WTC11 (cell line): Measurements from ENCODE around the gene ASB3. TPM values are rescaled to one million over a fixed set of nuclear protein-coding genes. Genes with fewer than 3 reads are reported as not detected.

Experiments
- ATAC-seq: fragments of 200-7000 bp; cut with Tn5 transposase; 2 replicates; pipeline ENCODE4 v1.10.0; 2021; ENCODE audit warnings: mild to moderate bottlenecking, moderate library complexity
- CTCF ChIA-PET: fragments of 300-600 bp; sonication (Branson Sonifier 250); formaldehyde crosslinking; loops from one replicate; lab custom pipeline; 2021; ENCODE audit warnings: antibody characterized with exemption; lab: Charles Lee
- POLR2A ChIA-PET: fragments of 350-600 bp; sonication (Branson Sonifier 250); formaldehyde crosslinking; loops from one replicate; lab custom pipeline; 2021; ENCODE audit warnings: antibody characterized with exemption; lab: Charles Lee
- DNase-seq: peaks from one replicate; pipeline ENCODE4 v3.0.0; 2021; ENCODE audit warnings: low spot score
- H3K27ac Mint-ChIP-seq: 2 replicates; pipeline ENCODE4 v1.8.0; 2021; ENCODE audit warnings: mixed read lengths
- H3K27me3 Mint-ChIP-seq: 2 replicates; pipeline ENCODE4 v1.8.0; 2021; ENCODE audit warnings: low read depth, mild to moderate bottlenecking, moderate library complexity, mixed read lengths
- H3K36me3 Mint-ChIP-seq: 2 replicates; pipeline ENCODE4 v1.8.0; 2021; ENCODE audit warnings: mixed read lengths
- H3K4me1 Mint-ChIP-seq: 2 replicates; pipeline ENCODE4 v1.8.0; 2022; ENCODE audit warnings: mixed read lengths
- H3K4me3 Mint-ChIP-seq: 2 replicates; pipeline ENCODE4 v1.8.0; 2021; ENCODE audit warnings: mild to moderate bottlenecking, moderate library complexity, mixed read lengths
- H3K9me3 Mint-ChIP-seq: 2 replicates; pipeline ENCODE4 v1.8.0; 2021; ENCODE audit warnings: mixed read lengths
- AR ChIP-seq: fragments of 250-450 bp; sonication (Bioruptor Pico); IDR thresholded peaks from 2 replicates; pipeline ENCODE4 v1.9.0; 2021; ENCODE audit warnings: mild to moderate bottlenecking
- ARID4B ChIP-seq: sonication (generic); formaldehyde crosslinking; IDR thresholded peaks from 2 replicates; pipeline ENCODE4 v1.8.0; 2023; ENCODE audit warnings: missing genetic modification reagents, mild to moderate bottlenecking, borderline replicate concordance
- ATF6 ChIP-seq: sonication (generic); formaldehyde crosslinking; IDR thresholded peaks from 2 replicates; pipeline ENCODE4 v1.8.1; 2023; ENCODE audit warnings: mild to moderate bottlenecking, missing genetic modification reagents
- E2F4 ChIP-seq: sonication (generic); formaldehyde crosslinking; IDR thresholded peaks from 2 replicates; pipeline ENCODE4 v1.8.1; 2022; ENCODE audit warnings: low read depth, mild to moderate bottlenecking, moderate library complexity, missing genetic modification reagents, borderline replicate concordance
- FOXJ3 ChIP-seq: sonication (generic); formaldehyde crosslinking; IDR thresholded peaks from 2 replicates; pipeline ENCODE4 v1.9.0; 2021; ENCODE audit warnings: missing genetic modification reagents, mild to moderate bottlenecking, borderline replicate concordance
- FOXK1 ChIP-seq: sonication (generic); formaldehyde crosslinking; IDR thresholded peaks from 2 replicates; pipeline ENCODE4 v1.8.0; 2022; ENCODE audit warnings: mild to moderate bottlenecking, moderate library complexity, missing genetic modification reagents
- HMGXB4 ChIP-seq: sonication (generic); formaldehyde crosslinking; IDR thresholded peaks from 2 replicates; pipeline ENCODE4 v1.8.1; 2023; ENCODE audit warnings: mild to moderate bottlenecking, moderate library complexity, missing genetic modification reagents
- JAZF1 ChIP-seq: fragments of 250-450 bp; sonication (Bioruptor Pico); IDR thresholded peaks from 2 replicates; pipeline ENCODE4 v1.9.0; 2021; ENCODE audit warnings: moderate library complexity, mild to moderate bottlenecking, inconsistent platforms
- NR3C1 ChIP-seq: sonication (generic); formaldehyde crosslinking; conservative IDR thresholded peaks from 2 replicates; pipeline ENCODE4 v1.8.1; 2023; ENCODE audit warnings: low read depth, mild to moderate bottlenecking, missing genetic modification reagents
- SP1 ChIP-seq: sonication (generic); formaldehyde crosslinking; conservative IDR thresholded peaks from 2 replicates; pipeline ENCODE4 v1.8.1; 2022; ENCODE audit warnings: missing genetic modification reagents
- TEAD1 ChIP-seq: sonication (generic); formaldehyde crosslinking; IDR thresholded peaks from 2 replicates; pipeline ENCODE4 v1.8.0; 2022; ENCODE audit warnings: mild to moderate bottlenecking, missing genetic modification reagents
- ZNF232 ChIP-seq: sonication (generic); formaldehyde crosslinking; IDR thresholded peaks from 2 replicates; pipeline ENCODE4 v1.8.0; 2022; ENCODE audit warnings: mild to moderate bottlenecking, missing genetic modification reagents
- total RNA-seq: library from RNA; stranded (reverse); gene quantifications from 3 replicates; pipeline ENCODE4 v1.2.3, GENCODE V29; 2021
- TF ChIP-seq, protein P1 (sequence below): sonication (generic); formaldehyde crosslinking; IDR thresholded peaks from 2 replicates; pipeline ENCODE4 v1.8.0; 2022; ENCODE audit warnings: mild to moderate bottlenecking, missing genetic modification reagents
- TF ChIP-seq, protein P2 (sequence below): sonication (generic); formaldehyde crosslinking; IDR thresholded peaks from 2 replicates; pipeline ENCODE4 v1.8.0; 2022; ENCODE audit warnings: mild to moderate bottlenecking, missing genetic modification reagents
- TF ChIP-seq, protein P3 (sequence below): sonication (generic); formaldehyde crosslinking; IDR thresholded peaks from 2 replicates; pipeline ENCODE4 v1.8.1; 2023; ENCODE audit warnings: mild to moderate bottlenecking, missing genetic modification reagents, moderate library complexity

The ASB3 gene
- total RNA-seq, 1 experiment from 2014 or later: 30.2 TPM

- TF ChIP-seq TEAD1 (CRISPR knock-in tag) (no peak), HMGXB4 (CRISPR knock-in tag) (no peak), FOXJ3 (no peak), SP1 (no peak), JAZF1 (CRISPR knock-in tag) (no peak), FOXK1 (CRISPR knock-in tag) (no peak), ZNF232 (CRISPR knock-in tag) (no peak)
- TF ChIP-seq, protein P1, sequence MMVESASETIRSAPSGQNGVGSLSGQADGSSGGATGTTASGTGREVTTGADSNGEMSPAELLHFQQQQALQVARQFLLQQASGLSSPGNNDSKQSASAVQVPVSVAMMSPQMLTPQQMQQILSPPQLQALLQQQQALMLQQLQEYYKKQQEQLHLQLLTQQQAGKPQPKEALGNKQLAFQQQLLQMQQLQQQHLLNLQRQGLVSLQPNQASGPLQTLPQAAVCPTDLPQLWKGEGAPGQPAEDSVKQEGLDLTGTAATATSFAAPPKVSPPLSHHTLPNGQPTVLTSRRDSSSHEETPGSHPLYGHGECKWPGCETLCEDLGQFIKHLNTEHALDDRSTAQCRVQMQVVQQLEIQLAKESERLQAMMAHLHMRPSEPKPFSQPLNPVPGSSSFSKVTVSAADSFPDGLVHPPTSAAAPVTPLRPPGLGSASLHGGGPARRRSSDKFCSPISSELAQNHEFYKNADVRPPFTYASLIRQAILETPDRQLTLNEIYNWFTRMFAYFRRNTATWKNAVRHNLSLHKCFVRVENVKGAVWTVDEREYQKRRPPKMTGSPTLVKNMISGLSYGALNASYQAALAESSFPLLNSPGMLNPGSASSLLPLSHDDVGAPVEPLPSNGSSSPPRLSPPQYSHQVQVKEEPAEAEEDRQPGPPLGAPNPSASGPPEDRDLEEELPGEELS: no peak
These were observed 30.1 kb downstream of the ASB3 start (continued) for GRCh38 chr2:53756644-53757043.

GRCh38 chr2:53755121-53755520 is 31.6 kb downstream of the ASB3 start:
- CTCF ChIA-PET: no interaction called here
- no peak for TF ChIP-seq NR3C1 (CRISPR knock-in tag)
- no peak for TF ChIP-seq ATF6 (CRISPR knock-in tag)
- TF ChIP-seq, protein P2, sequence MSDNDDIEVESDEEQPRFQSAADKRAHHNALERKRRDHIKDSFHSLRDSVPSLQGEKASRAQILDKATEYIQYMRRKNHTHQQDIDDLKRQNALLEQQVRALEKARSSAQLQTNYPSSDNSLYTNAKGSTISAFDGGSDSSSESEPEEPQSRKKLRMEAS: no peak
- TF ChIP-seq, protein P3, sequence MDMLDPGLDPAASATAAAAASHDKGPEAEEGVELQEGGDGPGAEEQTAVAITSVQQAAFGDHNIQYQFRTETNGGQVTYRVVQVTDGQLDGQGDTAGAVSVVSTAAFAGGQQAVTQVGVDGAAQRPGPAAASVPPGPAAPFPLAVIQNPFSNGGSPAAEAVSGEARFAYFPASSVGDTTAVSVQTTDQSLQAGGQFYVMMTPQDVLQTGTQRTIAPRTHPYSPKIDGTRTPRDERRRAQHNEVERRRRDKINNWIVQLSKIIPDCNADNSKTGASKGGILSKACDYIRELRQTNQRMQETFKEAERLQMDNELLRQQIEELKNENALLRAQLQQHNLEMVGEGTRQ (CRISPR knock-in tag): no peak
- TF ChIP-seq, protein P1: no peak
- TF ChIP-seq AR: no peak
- TF ChIP-seq SP1: no peak
- no peak for TF ChIP-seq ARID4B (CRISPR knock-in tag)
- TF ChIP-seq E2F4 (CRISPR knock-in tag): no peak

More at GRCh38 chr2:53755121-53755520, 31.6 kb downstream of the ASB3 start:
- Mint-ChIP-seq H3K27ac (no peak overlapping the region), H3K4me3 (no peak overlapping the region), H3K4me1 (peaks cover 21% of the 10 kb centered on the region), H3K9me3 (no peaks in the 10 kb centered on the region), H3K27me3 (no peaks in the 10 kb centered on the region), H3K36me3 (peaks cover 16% of the 10 kb centered on the region)
- POLR2A ChIA-PET: no interaction called here
- no peak for DNase-seq
- ATAC-seq: no peak
